Stimulated activated CD4-positive, alpha-beta T cell treated with anti-CD3 and anti-CD28 coated beads, Interleukin-4, amount 100 ng/mL, for 48 hours (primary cell): ENCODE measurements around the gene PRORP.
"Not testable (repeated sequence)": the region's sequence is repeated elsewhere in the genome, so short reads cannot be mapped to it uniquely, and the experiment has no call there.

Source experiments
- DNase-seq, 2 donors: peaks; one replicate each; pipeline ENCODE4 v3.0.0-alpha.2; 2020; ENCODE audit warnings: low read depth in 2 of 2

PRORP gene

DNA sequence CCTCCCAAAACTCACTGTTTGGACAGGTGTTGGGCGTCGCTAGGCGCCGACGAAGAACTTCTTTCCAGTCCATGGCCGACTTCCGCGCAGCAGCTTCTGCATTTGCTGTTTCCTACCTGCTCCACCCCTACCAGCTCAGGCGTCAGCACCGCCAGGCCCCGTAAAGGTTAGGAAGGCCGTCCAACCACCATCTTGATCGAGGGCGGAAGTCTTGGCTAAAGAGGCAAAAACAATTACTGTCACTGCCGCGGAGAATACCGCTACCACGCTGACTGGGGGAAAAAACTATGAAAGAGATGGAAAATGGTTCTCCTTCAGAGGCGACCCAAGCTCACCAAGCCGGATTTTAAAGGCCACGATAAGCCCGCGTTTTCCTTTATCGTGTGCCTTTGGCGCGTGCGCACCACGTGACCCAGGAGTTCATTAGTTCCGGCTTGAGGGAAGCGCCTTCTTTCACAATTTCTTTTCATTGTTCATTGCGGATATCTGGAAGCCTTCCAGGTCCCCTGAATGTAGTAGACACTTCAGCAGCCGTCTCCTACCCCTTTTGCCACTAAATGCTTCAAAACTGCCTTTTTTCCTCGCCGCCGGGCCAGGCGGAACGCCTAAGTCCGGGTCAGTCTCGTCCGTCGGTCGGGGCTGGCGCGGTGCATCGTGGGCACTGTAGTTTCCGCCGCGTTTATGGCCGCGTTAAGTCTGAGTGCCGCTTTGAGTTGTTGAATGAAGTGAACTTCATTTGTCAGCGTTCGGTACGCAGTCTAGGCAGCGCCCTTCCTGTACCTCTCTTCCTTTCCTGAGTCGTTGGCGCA lies at the start of gene PRORP, which contains the start of gene PPP2R3C:
PRORP (plus strand) TSS at position 666 of the 809 bp plus-strand sequence. CDS start 694 bp downstream, outside the sequence.
PPP2R3C (minus strand) TSS at position 104 of the 809 bp plus-strand sequence; CDS start at position 73, 31 bp downstream.
- peak; percentile 74 to 87 for DNase-seq

DNA sequence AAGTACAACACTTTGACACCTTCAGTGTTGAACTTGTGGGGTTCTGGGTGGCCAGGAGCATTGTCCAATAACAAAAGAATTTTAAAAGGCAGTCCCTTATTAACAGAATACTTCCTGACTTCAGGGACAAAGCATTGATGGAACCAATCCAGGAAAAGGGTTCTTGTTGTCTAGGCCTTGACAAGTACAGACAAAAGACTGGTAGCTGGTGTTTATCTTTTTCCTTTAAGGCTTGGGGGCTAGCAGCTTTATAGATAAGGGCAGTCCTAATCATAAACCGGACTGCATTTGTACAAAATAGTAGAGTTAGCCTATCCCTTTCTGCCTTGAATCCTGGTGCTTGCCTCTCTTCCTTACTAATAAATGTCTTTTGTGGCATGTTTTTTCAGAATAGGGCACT lies 48.9 kb upstream of the PRORP start:
- no peak for DNase-seq

- DNase-seq: no peak
These were observed 44.3 kb upstream of the PRORP start for GRCh38 chr14:35078082-35078481.

DNA sequence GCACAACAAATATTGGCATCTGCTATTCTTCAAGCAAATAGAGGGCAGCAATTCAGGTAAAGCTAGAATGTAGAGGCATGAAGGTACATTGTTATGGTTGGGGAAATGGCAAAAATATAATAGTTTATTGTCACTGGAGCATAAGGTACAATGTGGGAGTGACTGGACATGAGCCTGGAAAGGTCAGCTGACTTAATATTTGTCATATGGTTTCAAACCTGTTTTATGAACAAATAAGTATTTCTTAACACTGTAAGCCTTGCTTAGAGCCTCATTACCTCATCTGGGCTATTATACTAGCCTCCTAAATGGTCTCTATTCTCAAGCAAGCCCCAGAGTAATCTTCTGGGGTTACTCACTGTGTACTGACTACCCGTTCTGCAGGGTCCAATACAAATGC lies 42.6 kb upstream of the PRORP start:
- no peak for DNase-seq

- no peak for DNase-seq
These were observed 38.7 kb upstream of the PRORP start for GRCh38 chr14:35083530-35084150.

DNA sequence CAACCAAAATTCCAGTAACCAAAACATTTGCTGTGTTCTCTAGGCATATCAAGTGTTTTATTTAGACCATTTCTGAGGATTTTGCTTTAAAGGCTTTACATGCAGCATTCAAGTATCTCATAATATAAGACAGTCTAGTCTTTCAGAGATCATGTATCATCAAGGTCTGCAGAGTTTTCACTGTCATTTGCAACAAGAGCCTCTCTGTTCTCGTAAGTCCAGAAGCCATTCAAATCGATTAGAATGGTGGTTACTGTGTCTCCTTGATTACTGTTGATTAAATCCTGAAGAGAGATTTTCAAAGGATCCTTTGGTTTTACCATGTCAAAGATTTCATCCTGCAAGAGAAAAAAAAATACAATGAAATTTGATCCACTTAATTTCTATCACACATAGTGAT lies 36.9 kb upstream of the PRORP start:
- no peak for DNase-seq

DNA sequence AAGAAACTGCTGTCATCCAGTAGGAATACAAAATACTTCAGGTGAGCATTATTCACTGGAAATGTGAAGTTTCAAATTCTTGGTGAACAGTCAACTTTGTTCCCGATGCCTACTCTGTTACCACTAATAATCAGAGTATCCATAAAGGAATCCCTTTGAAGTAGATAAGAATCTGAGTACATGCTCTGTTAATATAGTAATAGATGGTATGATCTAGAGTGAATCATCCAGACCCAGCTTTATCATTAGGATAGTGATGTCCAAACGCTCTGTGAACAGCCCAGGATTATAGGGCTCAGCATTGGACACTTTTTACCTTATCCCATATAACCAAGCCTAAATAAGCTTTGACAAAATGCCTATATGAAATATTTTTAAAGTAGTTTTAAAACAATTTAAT lies 33.8 kb upstream of the PRORP start:
- no peak for DNase-seq

DNA sequence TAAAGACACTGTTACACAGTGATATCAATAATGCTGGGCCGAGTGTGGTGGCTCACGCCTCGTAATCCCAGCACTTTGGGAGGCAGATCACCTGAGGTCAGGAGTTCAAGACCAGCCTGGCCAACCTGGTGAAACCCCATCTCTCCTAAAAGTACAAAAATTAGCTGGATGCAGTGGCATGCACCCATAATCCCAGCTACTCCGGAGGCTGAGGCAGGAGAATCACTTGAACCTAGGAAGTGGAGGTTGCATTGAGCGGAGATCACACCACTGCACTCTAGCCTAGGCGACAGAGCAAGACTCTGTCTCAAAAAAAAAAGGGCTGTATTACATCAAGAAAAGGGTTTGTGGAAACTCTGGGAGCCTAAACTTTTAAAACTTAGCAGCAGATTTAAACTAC lies 27.7 kb upstream of the PRORP start:
- DNase-seq: not testable (repeated sequence)

GRCh38 chr14:35107866-35108265 lies 14.5 kb upstream of the PRORP start:
- no peak for DNase-seq

DNA sequence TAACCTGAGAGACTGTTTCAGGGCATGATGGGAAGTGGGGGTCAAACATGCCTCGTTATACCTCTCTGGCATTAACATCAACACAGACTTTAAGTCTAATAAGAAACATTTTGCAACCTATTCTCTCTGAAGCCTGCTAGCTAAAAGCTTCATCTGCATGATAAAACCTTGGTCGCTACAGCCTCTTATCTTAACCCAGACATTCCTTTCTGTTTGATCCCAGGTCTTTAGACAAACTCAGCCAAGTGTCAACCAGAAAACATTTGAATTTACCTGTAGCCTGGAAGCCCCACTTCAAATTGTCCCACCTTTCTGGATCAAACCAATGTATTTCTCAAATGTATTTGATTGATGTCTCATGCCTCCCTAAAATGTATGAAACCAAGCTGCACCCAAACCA lies 9.7 kb upstream of the PRORP start:
- no peak for DNase-seq

DNA sequence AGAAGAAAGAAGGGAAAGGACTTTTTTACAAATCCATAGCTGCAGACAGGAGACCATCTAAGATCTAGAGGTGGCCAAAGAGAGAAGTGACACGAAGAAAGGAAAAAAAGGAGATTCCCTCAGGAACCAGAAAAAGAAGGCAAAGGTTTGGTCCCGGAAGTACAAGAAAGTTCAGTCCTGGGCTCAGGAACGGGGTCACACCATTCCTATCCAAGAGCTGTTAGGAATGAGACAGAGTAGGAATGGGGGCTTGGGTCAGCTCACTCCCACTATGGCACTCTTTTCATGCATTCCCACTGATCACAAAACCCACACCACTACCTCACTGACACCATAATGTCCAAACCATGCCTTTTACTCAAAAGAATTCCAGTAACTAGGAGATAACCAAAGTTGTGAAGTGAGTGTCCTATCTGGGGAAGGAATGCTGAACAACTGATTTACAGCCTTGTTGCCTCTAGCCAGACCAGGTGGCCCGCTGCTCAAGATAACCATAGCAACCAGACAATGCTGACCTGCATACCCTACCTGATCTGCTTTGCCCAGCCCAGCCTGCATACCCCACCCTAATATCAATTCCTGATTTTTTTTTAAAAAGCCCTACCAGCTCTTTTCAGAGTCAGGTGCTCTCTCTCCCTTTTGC lies 8.9 kb upstream of the PRORP start:
- DNase-seq: no peak

- no peak for DNase-seq
These were observed 8.3 kb upstream of the PRORP start for GRCh38 chr14:35114036-35114435.

DNA sequence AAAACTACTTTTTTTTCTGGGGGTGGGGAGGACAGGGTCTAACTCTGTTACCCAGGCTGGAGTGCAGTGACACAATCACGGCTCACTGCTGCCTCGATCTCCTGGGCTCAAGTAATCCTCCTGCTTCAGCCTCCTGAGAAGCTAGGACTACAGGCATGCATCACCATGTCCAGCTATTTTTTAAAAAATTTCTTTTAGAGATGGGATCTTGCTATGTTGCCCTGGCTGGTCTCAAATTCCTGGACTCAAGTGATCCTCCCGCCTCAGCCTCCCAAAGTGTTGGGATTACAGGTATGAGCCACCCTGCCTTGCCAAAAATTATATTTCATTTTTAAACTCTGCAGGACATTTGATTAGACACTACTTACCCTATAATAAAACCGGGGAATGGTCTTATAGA lies 6.1 kb upstream of the PRORP start:
- DNase-seq: no peak

GRCh38 chr14:35117112-35117511 lies 5.2 kb upstream of the PRORP start:
- no peak for DNase-seq

GRCh38 chr14:35121026-35121886 lies 1.1 kb upstream of the PRORP start:
- peak in 1 of 2 donors; percentile 7 for DNase-seq

GRCh38 chr14:35122696-35123387 lies 490 bp downstream of the PRORP start:
- no peak for DNase-seq

DNA sequence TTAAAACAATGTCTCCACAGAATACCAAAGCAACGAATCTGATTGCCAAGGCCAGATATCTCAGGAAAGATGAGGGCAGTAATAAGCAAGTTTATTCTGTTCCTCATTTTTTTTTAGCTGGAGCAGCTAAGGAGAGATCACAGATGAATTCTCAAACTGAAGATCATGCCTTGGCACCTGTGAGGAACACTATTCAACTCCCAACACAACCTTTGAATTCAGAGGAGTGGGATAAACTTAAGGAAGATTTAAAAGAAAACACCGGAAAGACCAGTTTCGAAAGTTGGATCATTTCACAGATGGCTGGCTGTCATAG lies 994 bp downstream of the PRORP start:
- no peak for DNase-seq

- no peak for DNase-seq
These were observed 1.8 kb downstream of the PRORP start for GRCh38 chr14:35124127-35124526.

DNA sequence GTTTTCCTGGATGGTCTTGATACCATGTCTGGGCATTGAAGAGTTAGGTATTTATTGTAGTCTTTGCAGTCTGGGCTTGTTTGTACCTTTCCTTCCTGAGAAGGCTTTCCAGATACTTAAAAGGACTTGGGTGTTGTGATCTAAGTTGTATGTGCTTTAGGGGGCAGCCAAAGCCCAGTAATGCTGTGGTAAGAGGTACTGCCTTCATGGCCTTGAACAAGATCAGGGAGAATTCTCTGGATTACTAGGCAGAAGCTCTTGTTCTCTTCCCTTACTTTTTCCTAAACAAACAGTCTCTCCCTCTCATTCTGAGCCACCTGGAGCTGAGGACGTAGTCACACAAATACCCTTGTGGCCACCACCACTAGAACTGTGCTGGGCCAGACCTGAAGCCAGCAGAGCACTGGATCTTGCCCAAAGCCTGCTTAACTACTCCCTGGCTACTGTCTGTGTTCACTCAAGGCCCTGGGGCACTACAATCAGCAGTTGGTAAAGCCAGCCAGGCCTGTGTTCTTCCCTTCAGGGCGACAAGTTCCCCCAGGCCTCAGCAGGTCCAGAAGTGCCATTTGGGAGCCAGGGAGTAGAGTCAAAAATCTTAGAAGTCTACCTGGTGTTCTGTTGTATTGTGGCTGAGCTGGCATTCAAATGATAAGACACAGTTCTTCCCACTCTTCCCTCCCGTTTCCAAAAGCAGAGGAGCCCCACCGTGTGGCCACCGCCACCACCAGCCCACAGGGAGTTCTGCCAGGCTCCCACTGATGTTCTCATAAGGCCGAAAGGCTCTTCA lies 11.4 kb downstream of the PRORP start:
- DNase-seq: no peak

DNA sequence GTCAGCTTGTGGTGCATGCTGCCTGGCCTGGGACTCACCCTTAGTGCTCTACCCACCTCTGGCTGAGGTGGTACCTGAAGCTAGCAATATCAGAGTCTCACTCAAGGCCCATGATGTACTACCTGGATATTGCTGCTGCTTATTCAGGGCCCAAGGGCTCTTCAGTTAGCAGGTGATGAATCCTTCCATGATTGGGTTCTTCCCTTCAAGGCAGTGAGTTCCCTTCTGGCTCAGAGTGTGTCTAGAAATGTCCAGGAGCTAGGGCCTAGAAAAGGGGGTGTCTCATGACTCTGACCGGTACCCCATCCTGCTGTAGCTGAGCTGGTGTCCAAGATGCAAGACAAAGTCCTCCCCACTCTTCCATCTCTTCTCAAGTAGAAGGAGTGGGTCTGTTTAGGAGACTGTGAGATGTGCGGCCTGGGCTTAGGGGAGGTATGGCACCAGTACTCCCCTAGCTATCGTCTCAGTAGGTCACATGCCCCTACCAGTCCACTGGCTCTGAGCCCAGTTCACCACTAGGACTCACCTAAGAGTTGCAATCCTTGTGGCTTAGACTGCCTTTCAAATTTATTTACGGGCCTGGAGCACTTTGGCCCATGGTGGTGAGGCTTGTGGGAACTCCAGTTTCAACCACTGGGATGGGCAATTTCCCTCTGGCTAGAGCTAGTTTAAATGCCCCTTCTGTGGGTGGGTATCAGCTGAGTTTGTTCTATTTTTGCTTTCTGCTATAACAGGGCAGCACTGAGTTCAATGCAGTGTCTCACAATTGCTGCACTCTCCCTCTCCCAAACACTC lies 12.2 kb downstream of the PRORP start:
- no peak for DNase-seq
